ENCODE data around the gene SYT13.

DNA sequence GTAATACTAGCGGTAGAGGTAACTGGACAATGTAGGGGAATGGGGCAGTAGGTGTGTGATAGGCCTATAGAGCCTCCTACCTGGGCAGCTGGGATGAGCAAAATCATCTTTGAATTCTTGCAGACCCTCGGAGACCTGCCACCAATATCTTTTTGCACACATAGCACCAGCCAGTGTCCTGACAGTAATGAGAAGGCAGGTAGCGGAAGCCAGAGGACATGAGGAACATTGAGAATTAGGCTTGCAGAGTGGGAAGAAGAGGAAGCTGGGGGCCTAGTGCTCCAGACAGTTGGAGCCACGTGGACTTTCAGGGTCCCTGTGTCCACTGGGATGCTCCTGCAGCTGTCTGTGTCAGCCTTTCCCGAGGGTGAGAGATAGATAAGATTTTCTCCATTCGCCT lies 17.2 kb upstream of the SYT13 start:
- TF ChIP-seq, protein P1, sequence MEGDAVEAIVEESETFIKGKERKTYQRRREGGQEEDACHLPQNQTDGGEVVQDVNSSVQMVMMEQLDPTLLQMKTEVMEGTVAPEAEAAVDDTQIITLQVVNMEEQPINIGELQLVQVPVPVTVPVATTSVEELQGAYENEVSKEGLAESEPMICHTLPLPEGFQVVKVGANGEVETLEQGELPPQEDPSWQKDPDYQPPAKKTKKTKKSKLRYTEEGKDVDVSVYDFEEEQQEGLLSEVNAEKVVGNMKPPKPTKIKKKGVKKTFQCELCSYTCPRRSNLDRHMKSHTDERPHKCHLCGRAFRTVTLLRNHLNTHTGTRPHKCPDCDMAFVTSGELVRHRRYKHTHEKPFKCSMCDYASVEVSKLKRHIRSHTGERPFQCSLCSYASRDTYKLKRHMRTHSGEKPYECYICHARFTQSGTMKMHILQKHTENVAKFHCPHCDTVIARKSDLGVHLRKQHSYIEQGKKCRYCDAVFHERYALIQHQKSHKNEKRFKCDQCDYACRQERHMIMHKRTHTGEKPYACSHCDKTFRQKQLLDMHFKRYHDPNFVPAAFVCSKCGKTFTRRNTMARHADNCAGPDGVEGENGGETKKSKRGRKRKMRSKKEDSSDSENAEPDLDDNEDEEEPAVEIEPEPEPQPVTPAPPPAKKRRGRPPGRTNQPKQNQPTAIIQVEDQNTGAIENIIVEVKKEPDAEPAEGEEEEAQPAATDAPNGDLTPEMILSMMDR (conservative IDR thresholded peaks at IDR 0.05) = no peak
- no peak for TF ChIP-seq EZH2 (IDR thresholded peaks at IDR 0.05; ENCODE audit: low read depth)

Data from PC-9 (cell line).